ENCODE data around the gene PSMB3. TPM values are rescaled to one million over a fixed set of nuclear protein-coding genes. Genes with fewer than 3 reads are reported as not detected.

Gene PSMB3
- total RNA-seq, 2 experiments from 2014 or later, result 231 to 348 TPM

GRCh38 chr17:38727736-38728135, 24.8 kb upstream of the PSMB3 start:
- H3K79me2 ChIP-seq (ENCODE audit: insufficient read depth, low read depth, low read length), result no peaks in the 10 kb centered on the region
- intact Hi-C loops (cut with micrococcal nuclease; ENCODE audit: unreplicated experiment), result loop anchor here (1.0 kb wide), 1 partner anchor 24 kb away; no protein-coding TSS in a partner anchor
- peak overlapping the region; percentile 1 for H3K4me3 ChIP-seq (ENCODE audit: low read depth, low read length, poor library complexity, severe bottlenecking)
- H3K9me3 ChIP-seq (ENCODE audit: low read length), result no peaks in the 10 kb centered on the region
- no peaks in the 10 kb centered on the region for H3K9me2 ChIP-seq (ENCODE audit: insufficient read depth, low read length)
- H3K4me1 ChIP-seq (ENCODE audit: insufficient read depth, low read length, poor library complexity, severe bottlenecking), result peaks cover 59% of the 10 kb centered on the region
- no TSS peak for BruUV-seq (replicated peaks)
- ChIA-PET POLR2A (interaction anchor here (1.0 to 1.2 kb wide), 2 partner anchors 10 to 21 kb away, joined by 3 to 4 read pairs; no protein-coding TSS in a partner anchor), CTCF (ENCODE audit: unreplicated experiment) (no interaction called here)
- peaks cover 12% of the 10 kb centered on the region; the same call in 1 of the 2 replicates for H4K20me1 ChIP-seq (ENCODE audit: insufficient read depth, low read length)
- H2AFZ ChIP-seq (ENCODE audit: low read length), result no peak overlapping the region
- DNase-seq (ENCODE audit: low spot score), result no peak
- peak overlapping the region; percentile 59 for H3K27ac ChIP-seq (ENCODE audit: low read depth, low read length, poor library complexity, severe bottlenecking)
- TF ChIP-seq, protein P1, sequence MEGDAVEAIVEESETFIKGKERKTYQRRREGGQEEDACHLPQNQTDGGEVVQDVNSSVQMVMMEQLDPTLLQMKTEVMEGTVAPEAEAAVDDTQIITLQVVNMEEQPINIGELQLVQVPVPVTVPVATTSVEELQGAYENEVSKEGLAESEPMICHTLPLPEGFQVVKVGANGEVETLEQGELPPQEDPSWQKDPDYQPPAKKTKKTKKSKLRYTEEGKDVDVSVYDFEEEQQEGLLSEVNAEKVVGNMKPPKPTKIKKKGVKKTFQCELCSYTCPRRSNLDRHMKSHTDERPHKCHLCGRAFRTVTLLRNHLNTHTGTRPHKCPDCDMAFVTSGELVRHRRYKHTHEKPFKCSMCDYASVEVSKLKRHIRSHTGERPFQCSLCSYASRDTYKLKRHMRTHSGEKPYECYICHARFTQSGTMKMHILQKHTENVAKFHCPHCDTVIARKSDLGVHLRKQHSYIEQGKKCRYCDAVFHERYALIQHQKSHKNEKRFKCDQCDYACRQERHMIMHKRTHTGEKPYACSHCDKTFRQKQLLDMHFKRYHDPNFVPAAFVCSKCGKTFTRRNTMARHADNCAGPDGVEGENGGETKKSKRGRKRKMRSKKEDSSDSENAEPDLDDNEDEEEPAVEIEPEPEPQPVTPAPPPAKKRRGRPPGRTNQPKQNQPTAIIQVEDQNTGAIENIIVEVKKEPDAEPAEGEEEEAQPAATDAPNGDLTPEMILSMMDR (conservative IDR thresholded peaks at IDR 0.05; ENCODE audit: low read length), result no peak
- no peak for TF ChIP-seq EZH2phosphoT487 (IDR thresholded peaks at IDR 0.05; ENCODE audit: borderline replicate concordance, low read depth, low read length)
- peaks cover 29% of the 10 kb centered on the region for H3K36me3 ChIP-seq (ENCODE audit: insufficient read depth, low read length)
- H3K4me2 ChIP-seq (ENCODE audit: low read length), result peak overlapping the region; percentile 69

GRCh38 chr17:38728290-38728831, 24.2 kb upstream of the PSMB3 start:
- Histone ChIP-seq H3K4me1 (ENCODE audit: insufficient read depth, low read length, poor library complexity, severe bottlenecking) (peaks cover 65% of the 10 kb centered on the region), H3K79me2 (ENCODE audit: insufficient read depth, low read depth, low read length) (no peaks in the 10 kb centered on the region), H3K9me3 (ENCODE audit: low read length) (no peaks in the 10 kb centered on the region), H3K27ac (ENCODE audit: low read depth, low read length, poor library complexity, severe bottlenecking) (peak overlapping the region; percentile 59), H4K20me1 (ENCODE audit: insufficient read depth, low read length) (peaks cover 12% of the 10 kb centered on the region; the same call in 1 of the 2 replicates), H3K4me2 (ENCODE audit: low read length) (peak overlapping the region; percentile 69), H3K9me2 (ENCODE audit: insufficient read depth, low read length) (no peaks in the 10 kb centered on the region), H3K36me3 (ENCODE audit: insufficient read depth, low read length) (peaks cover 33% of the 10 kb centered on the region), H3K4me3 (ENCODE audit: low read depth, low read length, poor library complexity, severe bottlenecking) (peak overlapping the region; percentile 1), H2AFZ (ENCODE audit: low read length) (no peak overlapping the region)
- DNase-seq (ENCODE audit: low spot score), result peak; percentile 78
- CTCF ChIA-PET (ENCODE audit: unreplicated experiment), result interaction anchor here (0.6 to 1.2 kb wide), 3 partner anchors 22 to 1595 kb away, joined by 3 to 4 read pairs (median 3); no protein-coding TSS in a partner anchor
- POLR2A ChIA-PET, result interaction anchor here (1.0 to 1.2 kb wide), 2 partner anchors 9 to 21 kb away, joined by 3 to 4 read pairs; no protein-coding TSS in a partner anchor
- no peak for TF ChIP-seq EZH2phosphoT487 (IDR thresholded peaks at IDR 0.05; ENCODE audit: borderline replicate concordance, low read depth, low read length)
- TF ChIP-seq, protein P1 (conservative IDR thresholded peaks at IDR 0.05; ENCODE audit: low read length), result no peak
- BruUV-seq (replicated peaks), result no TSS peak
- intact Hi-C loops (cut with micrococcal nuclease; ENCODE audit: unreplicated experiment), result loop anchor here (1.0 kb wide), 1 partner anchor 25 kb away; no protein-coding TSS in a partner anchor

- POLR2A ChIA-PET, result no interaction called here
- TF ChIP-seq, protein P1 (conservative IDR thresholded peaks at IDR 0.05; ENCODE audit: low read length), result no peak
- no peak for TF ChIP-seq EZH2phosphoT487 (IDR thresholded peaks at IDR 0.05; ENCODE audit: borderline replicate concordance, low read depth, low read length)
- CTCF ChIA-PET (ENCODE audit: unreplicated experiment), result interaction anchor here (1.2 kb wide), 1 partner anchor 23 kb away, joined by 4 read pairs; no protein-coding TSS in a partner anchor
- Histone ChIP-seq H3K4me2 (ENCODE audit: low read length) (peak overlapping the region; percentile 69), H4K20me1 (ENCODE audit: insufficient read depth, low read length) (peaks cover 12% of the 10 kb centered on the region; the same call in 1 of the 2 replicates), H3K4me1 (ENCODE audit: insufficient read depth, low read length, poor library complexity, severe bottlenecking) (peaks cover 74% of the 10 kb centered on the region), H3K4me3 (ENCODE audit: low read depth, low read length, poor library complexity, severe bottlenecking) (peak overlapping the region; percentile 65), H3K36me3 (ENCODE audit: insufficient read depth, low read length) (peaks cover 35% of the 10 kb centered on the region), H3K9me3 (ENCODE audit: low read length) (no peaks in the 10 kb centered on the region), H3K27ac (ENCODE audit: low read depth, low read length, poor library complexity, severe bottlenecking) (peak overlapping the region; percentile 2), H3K9me2 (ENCODE audit: insufficient read depth, low read length) (no peaks in the 10 kb centered on the region), H2AFZ (ENCODE audit: low read length) (no peak overlapping the region), H3K79me2 (ENCODE audit: insufficient read depth, low read depth, low read length) (no peaks in the 10 kb centered on the region)
- DNase-seq (ENCODE audit: low spot score), result no peak
- intact Hi-C loops (cut with micrococcal nuclease; ENCODE audit: unreplicated experiment), result no loop called here
- no TSS peak for BruUV-seq (replicated peaks)
These were observed 23.1 kb upstream of the PSMB3 start for GRCh38 chr17:38729368-38729885.
